B cell (primary cell): ENCODE measurements around the gene PRSS38.

Experiments
- EZH2 ChIP-seq: IDR thresholded peaks from 2 replicates; pipeline ENCODE4 v1.6.1; 2012; ENCODE audit warnings: borderline replicate concordance, low read depth, mild to moderate bottlenecking, moderate library complexity, low read length; ENCODE audit not compliant: insufficient read depth, poor library complexity, severe bottlenecking
- TF ChIP-seq, protein P1 (sequence below): fragments of 200-600 bp; IDR thresholded peaks from one replicate; pipeline ENCODE4 v1.8.0; 2022; ENCODE audit warnings: antibody characterized with exemption, mild to moderate bottlenecking

DNA sequence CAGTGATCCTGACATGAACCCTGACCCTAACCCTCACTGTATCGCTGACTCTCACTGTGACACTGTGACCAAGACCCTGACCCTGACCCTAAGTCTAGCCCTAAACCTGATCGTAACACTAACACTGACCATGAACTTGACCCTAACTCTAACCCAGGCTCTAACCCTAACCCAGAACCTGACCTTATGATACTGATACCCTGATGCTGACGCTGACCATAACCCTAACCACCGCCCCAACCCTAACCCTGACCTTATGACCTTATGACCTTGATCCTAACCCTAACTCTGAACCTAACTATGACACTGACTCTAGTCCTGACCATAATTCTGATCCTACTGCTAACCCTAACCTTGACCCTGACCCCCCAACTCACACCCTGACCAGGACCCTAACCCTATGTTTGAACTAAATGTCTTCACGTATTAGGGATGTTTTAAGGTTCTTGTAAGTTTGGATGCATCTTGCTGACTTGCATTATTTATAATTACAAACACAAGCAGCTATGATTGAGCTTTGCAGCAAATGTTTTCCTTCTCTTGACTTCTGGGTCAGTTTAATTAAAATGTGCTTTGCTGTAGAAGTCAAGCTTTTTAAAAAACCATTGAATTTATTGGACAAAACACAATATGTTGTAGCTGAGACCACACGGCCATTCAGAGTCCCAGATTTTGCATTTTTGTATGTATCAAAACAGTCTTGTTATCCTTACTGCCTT, 23.9 kb upstream of the PRSS38 start:
- TF ChIP-seq, protein P1, sequence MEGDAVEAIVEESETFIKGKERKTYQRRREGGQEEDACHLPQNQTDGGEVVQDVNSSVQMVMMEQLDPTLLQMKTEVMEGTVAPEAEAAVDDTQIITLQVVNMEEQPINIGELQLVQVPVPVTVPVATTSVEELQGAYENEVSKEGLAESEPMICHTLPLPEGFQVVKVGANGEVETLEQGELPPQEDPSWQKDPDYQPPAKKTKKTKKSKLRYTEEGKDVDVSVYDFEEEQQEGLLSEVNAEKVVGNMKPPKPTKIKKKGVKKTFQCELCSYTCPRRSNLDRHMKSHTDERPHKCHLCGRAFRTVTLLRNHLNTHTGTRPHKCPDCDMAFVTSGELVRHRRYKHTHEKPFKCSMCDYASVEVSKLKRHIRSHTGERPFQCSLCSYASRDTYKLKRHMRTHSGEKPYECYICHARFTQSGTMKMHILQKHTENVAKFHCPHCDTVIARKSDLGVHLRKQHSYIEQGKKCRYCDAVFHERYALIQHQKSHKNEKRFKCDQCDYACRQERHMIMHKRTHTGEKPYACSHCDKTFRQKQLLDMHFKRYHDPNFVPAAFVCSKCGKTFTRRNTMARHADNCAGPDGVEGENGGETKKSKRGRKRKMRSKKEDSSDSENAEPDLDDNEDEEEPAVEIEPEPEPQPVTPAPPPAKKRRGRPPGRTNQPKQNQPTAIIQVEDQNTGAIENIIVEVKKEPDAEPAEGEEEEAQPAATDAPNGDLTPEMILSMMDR = no peak
- no peak for TF ChIP-seq EZH2
